GF-D8 (cell line): ENCODE results near the gene PREX1.
A peak's percentile ranks its signal among the peaks of the same experiment; 100 is the strongest.
"Not testable (repeated sequence)": the region's sequence is repeated elsewhere in the genome, so short reads cannot be mapped to it uniquely, and the experiment has no call there.

Experiments
- DNase-seq: peaks from one replicate; lab custom pipeline; 2025; lab: John Stamatoyannopoulos, UW

Gene PREX1

GRCh38 chr20:48847498-48848205 is 19.9 kb upstream of the PREX1 start:
- no peak for DNase-seq

DNA sequence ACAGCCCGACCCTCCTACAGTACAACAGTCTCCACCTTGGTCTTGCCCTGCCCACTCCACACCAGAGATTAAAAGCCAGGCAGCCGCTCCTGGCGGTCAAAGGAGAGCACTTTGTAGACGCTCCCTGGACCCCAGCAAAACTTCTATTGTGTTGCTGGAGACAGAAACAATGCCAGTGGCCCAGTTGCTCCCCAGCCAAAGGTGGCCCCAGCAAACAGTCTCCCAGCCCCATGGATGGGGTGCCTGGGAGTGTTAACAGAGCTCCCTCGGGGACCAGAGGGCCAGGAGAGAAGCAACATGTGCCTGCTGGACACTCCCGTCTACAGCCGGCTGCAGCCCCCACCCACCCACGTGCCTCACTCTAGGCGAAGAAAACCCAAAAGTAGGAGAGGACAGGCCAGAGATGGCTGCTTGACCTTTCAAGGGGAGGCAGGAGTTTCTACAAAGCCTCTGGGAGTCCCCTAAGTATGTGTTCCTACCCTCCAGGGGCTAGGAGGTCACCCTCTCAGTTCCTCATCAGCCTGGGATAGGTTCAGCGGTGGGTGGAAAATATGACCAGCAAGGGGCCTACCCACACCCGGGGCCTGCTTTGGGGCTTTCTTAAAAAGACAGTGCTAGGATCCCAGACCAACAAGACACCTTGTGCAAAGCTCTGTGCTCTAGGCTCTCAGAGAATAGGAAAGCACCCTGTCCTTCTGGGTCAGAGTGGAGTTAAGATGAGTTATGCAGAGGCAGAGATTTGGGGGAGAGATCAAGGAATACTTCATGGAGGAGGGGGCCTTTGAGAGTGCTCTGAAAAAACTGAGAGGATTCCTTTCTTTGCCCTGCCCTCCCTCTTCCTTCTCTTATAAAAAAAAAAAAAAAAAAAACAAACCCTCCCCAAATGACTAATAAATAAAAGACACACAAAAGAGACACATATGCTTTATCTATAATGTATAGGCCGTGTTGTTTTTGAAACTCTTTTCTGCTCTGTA is 19.0 kb upstream of the PREX1 start:
- DNase-seq, result peak; percentile 41

DNA sequence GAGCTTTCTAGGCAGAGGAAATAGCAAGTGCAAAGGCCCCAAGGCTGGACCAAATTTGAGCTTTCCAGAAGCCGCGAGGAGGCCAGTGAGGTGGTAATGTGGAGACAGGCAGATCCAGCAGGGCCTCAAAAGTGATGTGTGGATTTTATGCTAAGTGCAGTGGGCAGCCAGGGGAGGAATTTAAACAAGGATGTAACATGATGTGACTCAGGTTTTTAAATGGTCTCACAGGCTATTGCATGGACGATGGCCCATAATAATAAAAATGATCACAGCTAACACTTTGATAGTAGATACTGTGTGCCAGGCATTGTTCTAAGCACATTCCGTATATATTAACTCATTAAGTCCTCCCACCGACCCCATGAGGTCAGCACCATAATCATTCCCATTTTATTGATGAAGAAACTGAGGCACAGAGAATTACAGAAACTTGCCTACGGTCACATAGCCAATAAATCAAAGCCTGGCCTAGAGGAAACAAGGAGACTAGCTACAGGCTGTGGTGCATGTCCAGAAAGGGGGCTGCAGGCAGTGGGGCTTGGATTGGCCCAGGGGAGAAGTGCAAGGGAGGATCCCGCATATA is 18.0 kb upstream of the PREX1 start:
- no peak for DNase-seq

DNA sequence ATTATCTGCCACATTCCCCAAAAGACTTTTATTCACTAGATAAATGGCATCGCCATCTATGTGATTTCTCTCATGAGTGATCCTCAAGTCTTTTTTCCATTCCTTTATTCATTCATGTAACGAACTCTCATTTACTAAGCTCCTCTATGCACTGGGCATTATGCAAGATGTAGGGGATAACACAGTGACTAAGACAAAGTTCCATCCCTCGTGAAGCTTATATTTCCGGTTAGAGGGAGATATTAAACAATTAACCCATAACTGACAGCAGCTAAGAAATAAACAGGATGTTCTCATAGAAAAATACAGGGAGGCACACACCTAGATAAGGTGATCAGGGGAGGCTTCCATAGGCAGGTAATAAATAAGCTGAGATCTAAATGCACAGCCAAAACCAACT is 17.2 kb upstream of the PREX1 start:
- DNase-seq, result no peak

DNA sequence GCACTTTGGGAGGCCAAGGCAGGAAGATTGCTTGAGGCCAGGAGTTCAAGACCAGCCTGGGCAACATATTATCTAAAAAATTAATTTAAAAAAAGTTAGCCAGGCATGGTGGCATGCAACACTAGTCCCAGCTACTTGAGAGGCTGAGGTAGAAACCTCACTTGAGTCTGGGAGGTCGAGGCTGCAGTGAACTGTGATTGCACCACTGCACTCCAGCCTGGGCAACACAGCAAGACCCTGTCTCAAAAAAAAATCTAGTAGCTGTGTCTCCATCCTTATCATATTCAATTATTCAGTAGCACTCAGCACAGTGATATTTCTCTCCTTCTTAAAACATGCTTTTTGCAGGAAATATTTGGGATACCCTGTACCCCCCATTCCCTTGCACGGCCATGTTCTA is 16.1 kb upstream of the PREX1 start:
- DNase-seq, result not testable (repeated sequence)

GRCh38 chr20:48843057-48843806 is 15.4 kb upstream of the PREX1 start:
- DNase-seq, result no peak

DNA sequence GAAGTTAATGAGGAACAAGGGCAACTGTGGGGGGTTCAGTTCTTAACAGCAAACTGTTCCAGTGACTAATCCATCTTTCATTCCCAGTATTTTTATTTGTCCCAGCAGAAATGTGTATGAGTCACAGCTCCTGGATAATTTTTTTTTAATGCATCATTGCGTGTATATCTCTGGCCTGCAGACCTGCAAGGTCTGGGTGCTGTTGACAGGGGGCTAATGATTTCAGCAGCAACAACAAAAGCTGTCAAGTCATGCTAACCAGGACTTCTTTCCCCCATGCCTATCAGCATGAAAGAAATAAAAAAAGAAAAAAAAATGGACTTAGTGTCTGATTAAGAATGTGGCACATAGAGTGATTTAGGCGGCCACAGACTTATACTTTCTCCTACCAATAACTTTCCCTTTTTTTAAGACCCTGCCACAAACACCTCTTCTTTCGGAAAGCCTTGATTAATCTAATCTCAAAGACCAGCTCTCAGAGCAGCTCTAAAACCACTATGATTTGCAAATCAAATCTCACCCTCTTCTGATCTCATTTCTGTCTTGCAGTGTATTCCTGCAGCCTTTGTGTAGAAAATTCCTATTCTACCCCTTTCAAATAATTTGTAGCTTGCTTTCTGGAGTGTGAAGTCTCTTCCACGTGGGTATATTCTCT is 14.2 kb upstream of the PREX1 start:
- no peak for DNase-seq

DNA sequence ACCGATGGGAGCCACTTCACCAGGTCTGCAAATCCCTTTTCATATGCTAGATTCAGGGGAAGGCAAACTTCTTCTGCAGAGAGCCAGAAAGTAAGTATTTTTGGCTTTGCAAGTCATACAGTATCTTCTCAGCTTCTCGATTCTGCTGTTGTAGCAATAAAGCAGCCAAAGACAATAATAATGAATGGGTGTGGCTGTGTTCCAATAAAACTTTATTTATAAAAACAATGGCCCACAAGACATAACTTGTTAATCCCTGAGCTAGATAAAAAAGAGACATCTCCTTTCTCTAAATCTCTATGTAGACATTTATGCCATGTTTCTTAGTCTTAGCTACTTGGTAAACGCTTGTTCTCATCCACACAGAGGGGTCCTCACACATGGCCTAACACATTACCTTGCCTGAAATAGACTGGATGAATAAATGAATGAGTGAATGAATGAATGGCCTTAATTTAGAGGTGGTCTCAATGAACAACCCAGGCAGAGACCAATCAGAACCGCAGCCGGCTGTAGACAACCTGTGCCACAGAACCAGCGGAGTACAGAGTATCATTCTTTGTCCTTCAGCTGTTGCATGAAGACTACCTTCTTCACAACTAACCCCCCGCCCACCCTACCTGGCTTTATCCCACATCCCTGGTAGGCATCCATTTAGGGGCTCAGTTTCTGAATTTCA is 13.5 kb upstream of the PREX1 start:
- no peak for DNase-seq

- no peak for DNase-seq
Measured at GRCh38 chr20:48839154-48839917, 11.5 kb upstream of the PREX1 start.

GRCh38 chr20:48837014-48837413 is 9.2 kb upstream of the PREX1 start:
- no peak for DNase-seq

- no peak for DNase-seq
Measured at GRCh38 chr20:48835390-48835789, 7.6 kb upstream of the PREX1 start.

GRCh38 chr20:48834278-48834677 is 6.5 kb upstream of the PREX1 start:
- DNase-seq, result no peak

DNA sequence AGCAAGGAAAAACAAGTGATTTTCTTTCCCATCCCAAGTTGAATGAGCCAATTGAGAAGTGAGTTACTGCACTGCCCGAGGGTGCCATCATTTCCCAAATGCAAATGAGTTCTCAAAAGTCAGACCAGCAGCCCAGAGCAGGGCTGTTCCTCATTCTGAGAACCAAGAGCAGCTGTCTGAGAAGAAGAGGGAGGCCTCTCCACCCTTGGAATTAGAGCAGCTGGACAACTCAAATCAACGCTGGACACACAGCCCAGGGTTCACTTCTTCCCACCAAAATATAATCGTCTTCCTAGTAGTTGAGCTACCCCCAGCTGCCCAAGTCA is 4.6 kb upstream of the PREX1 start:
- DNase-seq, result peak; percentile 60

DNA sequence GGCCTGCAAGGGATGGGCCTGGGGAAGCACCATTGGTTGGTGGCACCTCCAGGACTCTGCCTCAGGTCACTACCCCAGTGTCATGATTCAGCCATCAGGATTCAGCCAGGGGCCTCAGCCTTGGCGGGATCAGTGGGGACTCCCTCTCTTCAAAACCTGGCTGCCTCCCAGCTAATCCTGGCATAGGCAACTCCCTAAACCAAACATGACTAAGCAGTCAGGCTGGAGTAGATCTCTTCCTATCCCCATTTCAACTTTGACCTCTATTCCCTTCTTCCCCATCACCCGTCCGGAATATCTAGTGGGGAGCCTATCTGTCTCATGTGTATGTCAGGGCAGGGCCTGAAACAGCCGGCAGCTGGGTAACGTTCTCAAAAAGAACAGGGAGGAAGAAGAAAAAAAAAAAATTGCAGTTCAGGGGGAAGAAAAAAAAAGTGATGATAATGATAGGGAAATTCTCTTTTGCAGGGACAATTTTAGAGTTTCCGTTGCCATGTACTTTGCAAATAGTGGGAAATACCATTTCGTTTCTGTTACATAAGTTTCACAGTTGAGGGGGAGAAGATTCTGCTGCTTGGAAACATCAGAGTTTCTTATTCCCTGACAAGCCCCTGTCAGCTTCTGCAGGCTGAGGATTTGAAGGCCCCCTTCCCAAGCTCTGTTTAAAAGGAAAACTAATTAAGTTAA is 4.1 kb upstream of the PREX1 start:
- peak; percentile 32 for DNase-seq

- no peak for DNase-seq
Measured at GRCh38 chr20:48830826-48831318, 3.1 kb upstream of the PREX1 start.

- DNase-seq, result no peak
Measured at GRCh38 chr20:48829940-48830339, 2.1 kb upstream of the PREX1 start.

- DNase-seq, result no peak
Measured at GRCh38 chr20:48828734-48829460, 1.1 kb upstream of the PREX1 start.

DNA sequence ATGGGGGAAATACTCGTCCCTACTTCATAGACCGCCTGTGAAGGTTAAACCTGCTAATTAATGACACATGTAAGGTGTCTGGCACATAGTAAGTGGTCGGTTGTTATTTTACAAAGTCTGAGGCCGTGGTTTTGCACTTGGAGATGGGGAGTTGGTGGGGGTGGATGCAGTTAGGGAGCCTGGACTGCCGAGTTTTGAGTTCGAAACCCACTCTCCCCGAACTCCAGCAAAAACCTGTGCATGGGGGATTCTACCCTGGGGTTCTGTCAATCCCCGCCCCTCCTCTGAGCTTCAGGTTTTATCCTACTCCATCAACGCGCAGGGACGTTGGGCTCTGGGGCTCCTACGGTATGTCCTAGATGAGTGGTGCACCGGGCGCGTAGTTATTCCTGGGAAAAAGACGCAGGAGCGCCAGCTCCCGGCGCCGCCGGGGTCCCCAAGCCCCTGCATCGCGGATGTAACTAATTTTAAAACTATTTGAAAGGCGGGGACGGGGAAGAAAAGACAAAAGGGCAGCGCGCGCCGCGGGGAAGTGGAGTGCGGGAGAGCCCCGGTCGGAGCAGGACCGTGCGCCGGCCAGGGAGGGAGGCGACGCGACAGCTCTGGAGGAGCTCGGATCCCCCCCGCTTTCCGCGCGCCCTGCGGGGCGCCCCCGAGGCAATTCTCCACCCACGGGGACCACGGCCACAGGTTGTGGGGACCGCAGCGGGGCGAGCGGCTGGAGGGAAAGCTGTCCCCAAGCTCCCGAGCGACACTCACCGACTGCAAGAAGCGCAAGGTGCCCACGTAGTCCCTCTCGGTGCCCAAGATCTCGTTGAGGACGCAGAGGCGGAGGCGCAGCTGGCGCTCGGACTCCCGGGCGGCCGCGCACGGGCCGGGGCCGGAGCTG is 672 bp downstream of the PREX1 start:
- DNase-seq, result no peak
